OCI-LY3 (cell line): ENCODE data around the gene ERGIC1.

Source experiments
- EZH2phosphoT487 ChIP-seq: fragments of 200-600 bp; shearing (Covaris generic); IDR thresholded peaks from 2 replicates; pipeline ENCODE4 v1.6.1; 2018; ENCODE audit warnings: antibody characterized with exemption, mixed run types, low read depth
- TF ChIP-seq, protein P1 (sequence below): fragments of 200-600, 300-600 bp; sonication (generic); IDR thresholded peaks from 2 replicates; pipeline ENCODE4 v1.5.1; 2014; ENCODE audit warnings: antibody characterized with exemption, low read length, low read depth

DNA sequence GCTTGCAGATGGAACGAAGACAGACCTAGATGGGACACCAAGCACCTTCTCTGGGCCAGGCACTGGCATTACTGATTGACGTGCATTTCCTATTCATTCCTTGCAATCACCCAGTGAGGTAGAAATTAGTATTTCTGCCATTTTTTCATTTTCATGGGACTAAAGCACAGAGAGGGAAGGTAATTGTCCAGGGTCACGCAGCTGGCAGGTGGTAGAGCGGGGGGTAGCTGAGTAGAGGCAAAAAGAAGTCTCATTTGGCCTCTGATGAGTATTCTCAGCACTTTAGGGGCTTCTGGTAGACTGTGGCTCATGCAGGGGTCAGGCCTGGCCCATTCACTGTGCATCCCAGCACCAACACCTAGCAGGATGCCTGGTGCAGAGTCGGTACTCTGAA is 43.6 kb upstream of the ERGIC1 start:
- TF ChIP-seq, protein P1, sequence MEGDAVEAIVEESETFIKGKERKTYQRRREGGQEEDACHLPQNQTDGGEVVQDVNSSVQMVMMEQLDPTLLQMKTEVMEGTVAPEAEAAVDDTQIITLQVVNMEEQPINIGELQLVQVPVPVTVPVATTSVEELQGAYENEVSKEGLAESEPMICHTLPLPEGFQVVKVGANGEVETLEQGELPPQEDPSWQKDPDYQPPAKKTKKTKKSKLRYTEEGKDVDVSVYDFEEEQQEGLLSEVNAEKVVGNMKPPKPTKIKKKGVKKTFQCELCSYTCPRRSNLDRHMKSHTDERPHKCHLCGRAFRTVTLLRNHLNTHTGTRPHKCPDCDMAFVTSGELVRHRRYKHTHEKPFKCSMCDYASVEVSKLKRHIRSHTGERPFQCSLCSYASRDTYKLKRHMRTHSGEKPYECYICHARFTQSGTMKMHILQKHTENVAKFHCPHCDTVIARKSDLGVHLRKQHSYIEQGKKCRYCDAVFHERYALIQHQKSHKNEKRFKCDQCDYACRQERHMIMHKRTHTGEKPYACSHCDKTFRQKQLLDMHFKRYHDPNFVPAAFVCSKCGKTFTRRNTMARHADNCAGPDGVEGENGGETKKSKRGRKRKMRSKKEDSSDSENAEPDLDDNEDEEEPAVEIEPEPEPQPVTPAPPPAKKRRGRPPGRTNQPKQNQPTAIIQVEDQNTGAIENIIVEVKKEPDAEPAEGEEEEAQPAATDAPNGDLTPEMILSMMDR: no peak
- TF ChIP-seq EZH2phosphoT487: no peak
